LNCaP clone FGC (cell line): ENCODE measurements around the gene DGKG.

Experiments
- DNase-seq: peaks from one replicate; pipeline ENCODE4 v3.0.0-alpha.2; 2011; ENCODE audit warnings: low read depth
- H3K4me3 ChIP-seq: 2 replicates; pipeline ENCODE4 v1.5.1; 2011; ENCODE audit warnings: mild to moderate bottlenecking, low read depth, low read length, control low read depth
- TF ChIP-seq, protein P1 (sequence below): IDR thresholded peaks from 2 replicates; pipeline ENCODE4 v1.5.1; 2012; ENCODE audit warnings: mild to moderate bottlenecking; ENCODE audit not compliant: control insufficient read depth, insufficient read depth; ENCODE audit errors: extremely low read depth

DGKG gene

GRCh38 chr3:186359078-186359477 lies 3.0 kb downstream of the DGKG start:
- no peak overlapping the region for H3K4me3 ChIP-seq
- no peak for DNase-seq
- TF ChIP-seq, protein P1, sequence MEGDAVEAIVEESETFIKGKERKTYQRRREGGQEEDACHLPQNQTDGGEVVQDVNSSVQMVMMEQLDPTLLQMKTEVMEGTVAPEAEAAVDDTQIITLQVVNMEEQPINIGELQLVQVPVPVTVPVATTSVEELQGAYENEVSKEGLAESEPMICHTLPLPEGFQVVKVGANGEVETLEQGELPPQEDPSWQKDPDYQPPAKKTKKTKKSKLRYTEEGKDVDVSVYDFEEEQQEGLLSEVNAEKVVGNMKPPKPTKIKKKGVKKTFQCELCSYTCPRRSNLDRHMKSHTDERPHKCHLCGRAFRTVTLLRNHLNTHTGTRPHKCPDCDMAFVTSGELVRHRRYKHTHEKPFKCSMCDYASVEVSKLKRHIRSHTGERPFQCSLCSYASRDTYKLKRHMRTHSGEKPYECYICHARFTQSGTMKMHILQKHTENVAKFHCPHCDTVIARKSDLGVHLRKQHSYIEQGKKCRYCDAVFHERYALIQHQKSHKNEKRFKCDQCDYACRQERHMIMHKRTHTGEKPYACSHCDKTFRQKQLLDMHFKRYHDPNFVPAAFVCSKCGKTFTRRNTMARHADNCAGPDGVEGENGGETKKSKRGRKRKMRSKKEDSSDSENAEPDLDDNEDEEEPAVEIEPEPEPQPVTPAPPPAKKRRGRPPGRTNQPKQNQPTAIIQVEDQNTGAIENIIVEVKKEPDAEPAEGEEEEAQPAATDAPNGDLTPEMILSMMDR: no peak

GRCh38 chr3:186356152-186356551 lies 5.9 kb downstream of the DGKG start:
- DNase-seq: no peak
- no peak overlapping the region for H3K4me3 ChIP-seq
- TF ChIP-seq, protein P1: no peak

- TF ChIP-seq, protein P1: no peak
- DNase-seq: no peak
- no peak overlapping the region for H3K4me3 ChIP-seq
Observed at GRCh38 chr3:186354100-186354499, 7.9 kb downstream of the DGKG start.

DNA sequence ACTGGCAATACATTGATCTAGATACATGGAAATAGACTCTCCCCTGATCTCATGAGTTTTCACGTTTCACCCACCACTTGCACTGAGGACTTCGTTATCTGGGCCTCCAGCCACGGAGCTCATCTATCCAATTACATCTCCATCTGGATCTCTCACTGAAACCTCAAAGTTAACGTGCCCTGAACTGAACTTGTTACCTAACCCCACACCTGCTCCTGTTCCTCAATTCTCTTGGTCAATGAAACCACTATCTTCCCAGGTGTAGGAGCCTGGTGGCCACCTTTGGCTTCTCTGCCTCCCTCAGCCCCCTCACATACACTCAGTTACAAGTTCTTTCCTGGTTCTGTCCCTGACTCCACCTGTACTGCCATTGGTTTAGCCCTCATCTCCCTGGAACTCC lies 9.7 kb downstream of the DGKG start:
- no peak overlapping the region for H3K4me3 ChIP-seq
- no peak for DNase-seq
- TF ChIP-seq, protein P1: no peak

DNA sequence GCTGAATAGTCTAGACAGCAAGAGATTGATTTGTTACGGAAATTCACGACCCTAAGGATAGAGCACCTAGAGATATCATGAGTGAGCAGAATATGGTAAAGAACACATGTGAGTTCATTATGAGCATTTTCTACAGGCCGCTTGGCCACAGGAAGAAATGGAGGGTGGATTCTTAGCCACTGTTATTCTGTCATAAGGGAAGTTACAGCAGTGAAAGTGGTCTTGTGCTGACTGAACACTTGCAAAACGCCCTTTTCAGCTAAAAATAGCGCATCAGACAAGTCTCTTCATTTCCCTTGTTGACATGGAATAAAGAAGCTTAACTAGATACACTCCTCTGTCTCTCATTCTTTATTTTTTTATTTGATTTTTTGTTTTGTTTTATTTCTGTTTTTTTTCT lies 19.8 kb downstream of the DGKG start:
- DNase-seq: no peak
- TF ChIP-seq, protein P1: no peak
- H3K4me3 ChIP-seq: no peak overlapping the region

DNA sequence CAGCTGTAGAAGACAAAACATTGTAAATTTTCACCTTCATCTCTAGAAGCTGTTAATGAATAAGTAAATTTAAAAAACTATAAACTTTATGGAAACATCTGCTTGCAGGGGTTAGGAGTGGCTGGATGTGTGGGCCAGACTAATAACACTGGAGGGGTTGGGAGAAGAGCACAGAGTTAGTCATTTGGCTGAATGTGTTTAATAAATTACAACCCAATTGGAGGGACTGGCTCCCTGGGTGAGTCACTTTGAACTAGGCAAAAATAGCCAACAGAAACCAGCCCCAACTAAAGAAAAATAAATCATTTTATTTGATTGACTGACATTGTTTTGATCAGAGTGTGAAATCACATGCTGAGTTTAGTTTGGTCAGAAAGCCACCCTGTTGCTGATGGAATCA lies 21.8 kb downstream of the DGKG start:
- DNase-seq: no peak
- TF ChIP-seq, protein P1: no peak
- no peak overlapping the region for H3K4me3 ChIP-seq

GRCh38 chr3:186339180-186339918 lies 22.7 kb downstream of the DGKG start:
- TF ChIP-seq, protein P1: no peak
- no peak for DNase-seq
- no peak overlapping the region for H3K4me3 ChIP-seq
